Esophagus muscularis mucosa (tissue), 4 donors: ENCODE results near the gene CASTOR1. TPM values are rescaled to one million over a fixed set of nuclear protein-coding genes. Genes with fewer than 3 reads are reported as not detected.
"Not testable (repeated sequence)": the region's sequence is repeated elsewhere in the genome, so short reads cannot be mapped to it uniquely, and the experiment has no call there.

ENCODE experiments used
- DNase-seq: peaks from one replicate; pipeline ENCODE4 v3.0.0-alpha.2; 2017; ENCODE audit errors: extremely low spot score
- H3K27ac ChIP-seq, 4 donors: fragments of 200-600 bp; sonication (generic); replicated peaks in 1 of 4; 1 replicate in 3 of 4; 2 replicates in 1 of 4; pipeline ENCODE4 v1.5.1; 2016 to 2019; ENCODE audit warnings: mild to moderate bottlenecking in 1 of 4
- H3K27me3 ChIP-seq, 4 donors: fragments of 200-600 bp; sonication (generic); one replicate each; pipeline versions ENCODE4 v1.5.1 to v1.6.0; 2016 to 2019
- H3K36me3 ChIP-seq, 4 donors: fragments of 200-600 bp; sonication (generic); one replicate each; pipeline ENCODE4 v1.5.1; 2016 to 2019
- H3K4me1 ChIP-seq, 4 donors: fragments of 200-600 bp; sonication (generic); one replicate each; pipeline ENCODE4 v1.5.1; 2016 to 2019
- H3K4me3 ChIP-seq, 4 donors: fragments of 200-600 bp; sonication (generic); 1 replicate in 2 of 4; 2 replicates in 2 of 4; pipeline ENCODE4 v1.5.1; 2016 to 2019; ENCODE audit warnings: mild to moderate bottlenecking in 4 of 4, moderate library complexity in 1 of 4
- H3K9me3 ChIP-seq, 4 donors: fragments of 200-600 bp; sonication (generic); 1 replicate in 3 of 4; 2 replicates in 1 of 4; pipeline ENCODE4 v1.5.1; 2016 to 2019
- EP300 ChIP-seq: sonication (generic); formaldehyde crosslinking; IDR thresholded peaks from one replicate; pipeline ENCODE4 v1.6.1; 2017; ENCODE audit warnings: antibody characterized with exemption
- POLR2A ChIP-seq: fragments of 450-650 bp; IDR thresholded peaks from one replicate; pipeline ENCODE4 v1.6.1; 2017; ENCODE audit warnings: antibody characterized with exemption, moderate library complexity, mild to moderate bottlenecking, low read depth
- POLR2AphosphoS5 ChIP-seq, 2 donors: sonication (generic); formaldehyde crosslinking; IDR thresholded peaks; one replicate each; pipeline ENCODE4 v1.6.1; 2017; ENCODE audit warnings: antibody characterized with exemption in 2 of 2
- WGBS: methylation state at CpG from one replicate; pipeline ENCODE4 v1.1.5; 2018; 5-methylcytosine and 5-hydroxymethylcytosine counted together
- intact Hi-C: fragments of 100-400 bp; cut with DNase I; formaldehyde crosslinking; loops from one replicate; pipeline ENCODE4 v1.15.1; 2023
- total RNA-seq, 4 donors: library from RNA; depleted of rRNA; stranded (reverse); fragments of >200 nt; gene quantifications; one replicate each; pipeline versions ENCODE4 v1.1.0 to v1.2.1, GENCODE V29; 2016
- TF ChIP-seq, protein P1 (sequence below), 3 experiments: fragments of 200-600 bp in 2 of 3; fragments of 450-650 bp in 1 of 3; sonication (generic) in 2 of 3; IDR thresholded peaks; one replicate each; pipeline ENCODE4 v1.5.1; 2017 to 2019; ENCODE audit warnings: antibody characterized with exemption in 3 of 3, mild to moderate bottlenecking in 2 of 3, moderate library complexity in 1 of 3

Gene CASTOR1
- total RNA-seq: 10 to 100 TPM; 16.5 to 19.4 (median 17.8) TPM

DNA sequence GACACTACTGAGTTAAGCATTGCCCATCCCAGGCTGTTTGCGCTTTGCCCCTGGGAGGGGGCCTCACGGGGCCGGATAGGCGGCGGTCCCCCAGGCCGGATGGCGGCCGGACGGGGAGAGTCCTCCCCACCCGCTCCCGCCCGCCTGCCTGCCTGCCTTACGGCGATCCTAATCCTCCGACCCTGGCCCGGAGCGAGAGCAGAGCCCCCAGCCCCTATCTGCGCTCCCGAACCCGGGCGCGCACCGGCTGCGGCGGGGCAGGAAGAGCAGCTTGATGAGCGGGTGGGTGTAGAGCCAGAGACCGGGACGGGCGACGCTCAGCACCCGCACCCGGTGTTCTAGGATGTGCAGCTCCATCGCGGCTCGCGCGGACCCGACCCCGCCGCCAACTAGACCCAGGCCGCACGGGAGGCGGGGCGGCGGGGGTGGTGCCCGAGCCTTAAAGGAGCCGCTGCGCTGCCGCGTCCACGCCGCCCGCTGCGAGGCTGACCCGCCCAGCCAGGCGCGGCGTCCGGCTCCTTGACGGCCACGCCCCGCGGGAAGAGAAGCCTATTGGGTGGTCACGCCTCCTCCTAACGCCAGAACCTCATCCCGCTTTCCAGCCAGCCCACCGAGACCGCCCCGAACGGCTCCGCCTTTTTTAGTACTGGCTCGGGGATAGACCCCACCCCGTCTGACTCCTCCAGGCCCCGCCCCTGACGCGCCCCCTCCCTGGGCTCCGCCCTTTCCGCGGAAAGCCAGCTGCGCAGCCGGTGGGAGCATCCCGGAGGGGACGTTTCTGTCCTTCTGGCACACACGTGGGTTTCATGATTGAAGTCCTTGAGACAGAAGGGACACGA lies at the start of gene CASTOR1:
Gene CASTOR1 (minus strand): TSS at position 365 of the 839 bp plus-strand sequence. CDS start 8 bp downstream, at position 357.
- TF ChIP-seq POLR2A (peak; percentile 65), EP300 (no peak), POLR2AphosphoS5 (IDR thresholded peaks at IDR 0.05) (peak; percentile 86 to 97)
- TF ChIP-seq, protein P1, sequence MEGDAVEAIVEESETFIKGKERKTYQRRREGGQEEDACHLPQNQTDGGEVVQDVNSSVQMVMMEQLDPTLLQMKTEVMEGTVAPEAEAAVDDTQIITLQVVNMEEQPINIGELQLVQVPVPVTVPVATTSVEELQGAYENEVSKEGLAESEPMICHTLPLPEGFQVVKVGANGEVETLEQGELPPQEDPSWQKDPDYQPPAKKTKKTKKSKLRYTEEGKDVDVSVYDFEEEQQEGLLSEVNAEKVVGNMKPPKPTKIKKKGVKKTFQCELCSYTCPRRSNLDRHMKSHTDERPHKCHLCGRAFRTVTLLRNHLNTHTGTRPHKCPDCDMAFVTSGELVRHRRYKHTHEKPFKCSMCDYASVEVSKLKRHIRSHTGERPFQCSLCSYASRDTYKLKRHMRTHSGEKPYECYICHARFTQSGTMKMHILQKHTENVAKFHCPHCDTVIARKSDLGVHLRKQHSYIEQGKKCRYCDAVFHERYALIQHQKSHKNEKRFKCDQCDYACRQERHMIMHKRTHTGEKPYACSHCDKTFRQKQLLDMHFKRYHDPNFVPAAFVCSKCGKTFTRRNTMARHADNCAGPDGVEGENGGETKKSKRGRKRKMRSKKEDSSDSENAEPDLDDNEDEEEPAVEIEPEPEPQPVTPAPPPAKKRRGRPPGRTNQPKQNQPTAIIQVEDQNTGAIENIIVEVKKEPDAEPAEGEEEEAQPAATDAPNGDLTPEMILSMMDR (IDR thresholded peaks at IDR 0.05): peak in 1 of 3 experiments; percentile 6
- intact Hi-C loops: loop anchor here (2.0 kb wide), 1 partner anchor 37 kb away; the partner anchor contains the start of gene TBC1D10A
- H3K9me3 ChIP-seq: no peaks in the 10 kb centered on the region
- peaks cover 41 to 52% (median 50%) of the 10 kb centered on the region in 4 donors for H3K4me1 ChIP-seq
- 1% methylated on average over 37 of the region's 85 CpGs for WGBS
- H3K27me3 ChIP-seq: no peaks in the 10 kb centered on the region
- peak within 1 kb of the TSS; percentile 76 to 99 (median 92) for H3K4me3 ChIP-seq
- peak within 1 kb of the TSS; percentile 94 to 99 (median 98) for H3K27ac ChIP-seq
- H3K36me3 ChIP-seq: peaks cover 29 to 54% (median 49%) of the 10 kb centered on the region in 4 donors
- peak; percentile 100 for DNase-seq

DNA sequence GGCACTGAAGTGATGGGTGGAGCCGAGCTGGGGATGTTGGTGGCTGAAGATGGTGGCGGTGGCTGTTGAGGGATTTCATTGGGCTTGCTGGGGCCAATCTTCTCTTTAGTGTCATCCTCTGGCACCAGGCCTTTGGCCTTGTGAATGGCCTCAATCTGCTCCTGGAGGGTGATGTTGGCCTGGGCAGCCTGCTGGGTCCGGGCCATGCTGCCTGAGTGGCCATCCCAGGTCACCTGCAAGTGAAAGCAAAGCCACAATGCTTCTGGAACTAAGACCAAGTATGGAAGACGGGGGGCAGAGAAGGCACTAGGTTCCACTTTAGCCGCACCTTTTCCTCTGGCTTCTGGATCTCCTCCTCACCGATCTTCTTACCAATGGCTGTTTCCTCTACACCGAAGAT lies 49.5 kb upstream of the CASTOR1 start:
- Histone ChIP-seq H3K36me3 (peaks cover 100% of the 10 kb centered on the region in 4 donors), H3K4me1 (peaks cover 4 to 29% (median 17%) of the 10 kb centered on the region in 4 donors), H3K27me3 (no peaks in the 10 kb centered on the region), H3K9me3 (no peaks in the 10 kb centered on the region), H3K4me3 (no peak overlapping the region), H3K27ac (peak overlapping the region in 1 of 4 donors; percentile 21)
- intact Hi-C loops: no loop called here
- TF ChIP-seq POLR2A: no peak
- TF ChIP-seq, protein P1 (IDR thresholded peaks at IDR 0.05): no peak
- no peak for TF ChIP-seq POLR2AphosphoS5 (IDR thresholded peaks at IDR 0.05)
- no peak for TF ChIP-seq EP300
- DNase-seq: no peak
- 92% methylated on average over 7 of the region's 7 CpGs for WGBS

DNA sequence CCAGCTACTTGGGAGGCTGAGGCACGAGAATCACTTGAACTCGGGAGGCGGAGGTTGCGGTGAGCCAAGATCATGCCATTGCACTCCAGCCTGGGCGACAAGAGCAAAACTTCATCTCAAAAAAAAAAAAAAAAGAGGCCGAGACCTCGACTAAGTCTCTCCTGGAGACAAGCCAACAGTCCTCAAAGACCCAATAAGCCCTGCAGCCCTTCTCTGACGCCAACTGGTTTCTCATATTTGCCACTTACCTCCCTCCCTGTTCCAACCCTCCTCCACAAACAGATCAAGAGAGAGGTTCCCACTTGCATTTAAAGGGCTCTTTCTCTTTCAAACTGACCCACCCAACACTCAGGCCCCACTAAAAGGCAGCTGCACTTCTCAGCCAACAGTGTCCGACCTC lies 49.0 kb upstream of the CASTOR1 start:
- peaks cover 98 to 100% (median 100%) of the 10 kb centered on the region in 4 donors for H3K36me3 ChIP-seq
- not testable (repeated sequence) for DNase-seq

DNA sequence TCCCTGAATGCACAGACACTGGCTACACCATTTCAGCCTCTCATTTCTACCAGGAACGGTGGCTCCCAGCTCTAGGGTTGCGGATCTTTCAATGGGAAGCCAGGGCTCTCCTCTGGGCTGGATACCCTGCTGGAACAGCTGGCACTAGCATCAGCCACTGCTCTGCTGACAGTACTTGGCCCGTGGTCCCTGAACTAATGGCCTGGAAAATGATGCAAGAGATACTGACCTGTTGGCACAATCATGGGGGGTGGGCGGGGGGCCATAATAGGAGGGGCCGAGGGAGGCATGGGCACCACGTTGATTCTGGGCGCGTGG lies 48.1 kb upstream of the CASTOR1 start:
- 100% methylated on average over 6 of the region's 8 CpGs for WGBS
- H3K4me1 ChIP-seq: peaks cover 4 to 21% (median 17%) of the 10 kb centered on the region in 4 donors
- H3K4me3 ChIP-seq: no peak overlapping the region
- no peaks in the 10 kb centered on the region for H3K27me3 ChIP-seq
- no peak for TF ChIP-seq EP300
- no peak for TF ChIP-seq POLR2AphosphoS5 (IDR thresholded peaks at IDR 0.05)
- no peak for TF ChIP-seq POLR2A
- TF ChIP-seq, protein P1 (IDR thresholded peaks at IDR 0.05): no peak
- intact Hi-C loops: no loop called here
- DNase-seq: no peak
- no peak overlapping the region for H3K27ac ChIP-seq
- peaks cover 98 to 100% (median 100%) of the 10 kb centered on the region in 4 donors for H3K36me3 ChIP-seq
- H3K9me3 ChIP-seq: no peaks in the 10 kb centered on the region

More for the DNA sequence above, 49.0 kb upstream of the CASTOR1 start:
- H3K27me3 ChIP-seq, intact Hi-C loops, H3K9me3 ChIP-seq, H3K27ac ChIP-seq, H3K4me3 ChIP-seq: not testable (repeated sequence)
- H3K4me1 ChIP-seq: peaks cover 4 to 25% (median 17%) of the 10 kb centered on the region in 4 donors
- 79% methylated on average over 9 of the region's 9 CpGs for WGBS

DNA sequence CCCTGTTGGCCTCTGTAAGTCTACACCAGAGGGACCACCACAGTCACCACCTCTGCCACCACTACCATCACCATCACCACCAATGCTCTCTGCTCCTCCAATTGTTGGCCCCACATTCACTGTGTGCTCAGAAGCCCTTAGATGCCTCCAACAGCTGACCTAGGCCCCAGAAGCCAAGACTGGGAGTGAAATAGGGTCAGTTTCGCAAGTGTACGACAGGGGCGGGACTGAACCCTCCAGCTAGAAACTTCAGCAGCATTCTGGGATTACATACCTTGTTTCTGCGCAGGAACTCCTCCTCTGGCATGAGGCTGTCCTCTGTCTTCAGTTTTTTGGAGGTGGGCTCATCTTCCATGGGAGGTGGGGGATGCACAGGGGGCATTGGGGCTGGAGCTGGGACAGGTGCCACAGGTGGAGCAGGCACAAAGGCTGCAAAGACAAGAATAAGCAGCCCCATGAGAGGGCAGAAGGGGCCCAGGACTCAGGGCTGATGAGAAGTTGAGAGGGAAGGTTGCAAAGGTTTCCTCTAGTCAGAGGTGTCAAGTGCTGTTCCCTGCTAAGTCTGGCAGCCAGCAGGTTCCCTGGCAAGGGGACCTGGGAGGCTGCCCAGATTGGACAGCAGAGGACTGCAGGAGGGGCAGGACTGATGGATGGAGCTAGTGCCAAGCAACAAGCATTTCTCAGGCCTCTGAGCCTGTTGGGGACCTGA lies 47.6 kb upstream of the CASTOR1 start:
- peaks cover 96 to 100% (median 99%) of the 10 kb centered on the region in 4 donors for H3K36me3 ChIP-seq
- H3K27ac ChIP-seq: no peak overlapping the region
- WGBS: 94% methylated on average over 4 of the region's 4 CpGs

More for the DNA sequence above, 47.6 kb upstream of the CASTOR1 start:
- H3K4me1 ChIP-seq: peaks cover 4 to 16% (median 14%) of the 10 kb centered on the region in 4 donors
- intact Hi-C loops: no loop called here
- no peak for DNase-seq
- no peaks in the 10 kb centered on the region for H3K9me3 ChIP-seq
- TF ChIP-seq POLR2AphosphoS5 (IDR thresholded peaks at IDR 0.05): no peak
- no peak for TF ChIP-seq EP300
- no peak for TF ChIP-seq POLR2A
- TF ChIP-seq, protein P1 (IDR thresholded peaks at IDR 0.05): no peak
- H3K27me3 ChIP-seq: no peaks in the 10 kb centered on the region
- no peak overlapping the region for H3K4me3 ChIP-seq
